K562 (cell line): ENCODE data around the gene NTM. TPM values are rescaled to one million over a fixed set of nuclear protein-coding genes. Genes with fewer than 3 reads are reported as not detected.

Experiments
- ATAC-seq: fragments of 200-7000 bp; cut with Tn5 transposase; 3 replicates; pipeline ENCODE4 v1.9.1; 2020; ENCODE audit warnings: moderate library complexity
- BruUV-seq: library from RNA; stranded (reverse); fragments of 400-500 nt; replicated peaks from 2 replicates; lab custom pipeline; 2021; lab: Mats Ljungman, UMichigan
- CTCF ChIA-PET: fragments of 300-600 bp; formaldehyde crosslinking; extraction: SDS; loops from one replicate; lab custom pipeline; 2021; ENCODE audit warnings: low intra/inter-chr PET ratio; lab: Yijun Ruan, JAX
- POLR2A ChIA-PET: fragments of 300-600, 350-650 bp; sonication (Branson Sonifier 250); formaldehyde crosslinking; extraction: SDS; loops from one replicate; lab custom pipeline; 2021; ENCODE audit warnings: antibody characterized with exemption, inconsistent platforms; lab: Yijun Ruan, JAX
- DNase-seq, 4 experiments: peaks; one replicate each; pipeline versions ENCODE4 v3.0.0 to v3.0.0-alpha.2; 2011 to 2018; ENCODE audit warnings: low spot score in 3 of 4, mixed read lengths in 3 of 4; ENCODE audit errors: extremely low read depth in 1 of 4
- FAIRE-seq: peaks from 2 replicates; lab custom pipeline; 2011; peaks lifted over from hg19 to GRCh38; lab: Jason Lieb, UNC
- H2AFZ ChIP-seq: 2 replicates; pipeline ENCODE4 v1.6.0; 2011; ENCODE audit warnings: low read depth, low read length, control low read depth, inconsistent platforms
- H3K27ac ChIP-seq: fragments of 200-600 bp; 3 replicates; pipeline ENCODE4 v1.8.0; 2011; ENCODE audit warnings: low read depth, mild to moderate bottlenecking, control low read depth, inconsistent platforms, low read length, moderate library complexity, mixed read lengths; ENCODE audit errors: extremely low read depth
- H3K27me3 ChIP-seq, 2 experiments: fragments of 300-600 bp in 1 of 2; 2 replicates in 1 of 2; 3 replicates in 1 of 2; pipeline versions ENCODE4 v1.6.0 to v1.8.0; 2011; ENCODE audit warnings: inconsistent platforms in 2 of 2, low read length in 2 of 2, mild to moderate bottlenecking in 1 of 2, mixed read lengths in 1 of 2, moderate library complexity in 1 of 2; ENCODE audit not compliant: control insufficient read depth in 2 of 2, insufficient read depth in 2 of 2
- H3K36me3 ChIP-seq: fragments of 300-600 bp; 3 replicates; pipeline ENCODE4 v1.8.0; 2011; ENCODE audit warnings: mild to moderate bottlenecking, low read length, inconsistent platforms; ENCODE audit not compliant: control insufficient read depth, insufficient read depth
- H3K4me1 ChIP-seq, 2 experiments: fragments of 200-600 bp in 1 of 2; replicated peaks in 1 of 2; 2 replicates in 1 of 2; 3 replicates in 1 of 2; pipeline versions ENCODE4 v1.5.1 to v1.8.0; 2011; ENCODE audit warnings: inconsistent platforms in 2 of 2, low read length in 2 of 2, mild to moderate bottlenecking in 1 of 2, mixed read lengths in 1 of 2, moderate library complexity in 1 of 2; ENCODE audit not compliant: control insufficient read depth in 2 of 2, insufficient read depth in 2 of 2
- H3K4me2 ChIP-seq: 2 replicates; pipeline ENCODE4 v1.6.1; 2011; ENCODE audit warnings: low read length, control low read depth, inconsistent platforms, mixed read lengths; ENCODE audit not compliant: insufficient read depth
- H3K4me3 ChIP-seq: fragments of 200-600 bp; sonication (generic), shearing (Covaris generic); 2 replicates; pipeline ENCODE4 v1.5.1; 2016; ENCODE audit warnings: control low read depth, inconsistent platforms
- H3K79me2 ChIP-seq: fragments of 200-600 bp; 3 replicates; pipeline ENCODE4 v1.8.0; 2011; ENCODE audit warnings: low read length, inconsistent platforms; ENCODE audit not compliant: control insufficient read depth, insufficient read depth
- H3K9ac ChIP-seq, 2 experiments: 2 replicates each; pipeline versions ENCODE4 v1.6.0 to v1.6.1; 2011; ENCODE audit warnings: low read depth in 2 of 2, low read length in 2 of 2, control low read depth in 1 of 2, inconsistent platforms in 1 of 2, mild to moderate bottlenecking in 1 of 2, mixed read lengths in 1 of 2; ENCODE audit not compliant: insufficient read depth in 1 of 2
- H3K9me1 ChIP-seq: one replicate; pipeline ENCODE4 v1.6.0; 2011; ENCODE audit warnings: inconsistent platforms, mild to moderate bottlenecking, low read length, moderate library complexity; ENCODE audit not compliant: control insufficient read depth, insufficient read depth
- H3K9me3 ChIP-seq: replicated peaks from 2 replicates; pipeline ENCODE4 v1.5.1; 2011; ENCODE audit warnings: low read depth, low read length, inconsistent platforms; ENCODE audit not compliant: control insufficient read depth, insufficient read depth
- H4K20me1 ChIP-seq: replicated peaks from 2 replicates; pipeline ENCODE4 v1.6.1; 2011; ENCODE audit warnings: low read length, inconsistent platforms, mixed read lengths; ENCODE audit not compliant: control insufficient read depth, insufficient read depth
- CHD4 ChIP-seq: fragments of 200-600 bp; sonication (generic); IDR thresholded peaks from 3 replicates; pipeline ENCODE4 v1.6.1; 2012; ENCODE audit warnings: low read depth, mild to moderate bottlenecking, mixed read lengths, low read length, inconsistent platforms; ENCODE audit not compliant: insufficient read depth, insufficient replicate concordance, poor library complexity, severe bottlenecking
- FOXJ2 ChIP-seq: fragments of 200-800 bp; sonication (Bioruptor generic); IDR thresholded peaks from 2 replicates; pipeline ENCODE4 v1.6.1; 2016; ENCODE audit warnings: missing genetic modification characterization, missing compliant biosample characterization
- GMEB1 ChIP-seq: fragments of 250-450 bp; sonication (Bioruptor Pico); IDR thresholded peaks from 2 replicates; pipeline ENCODE4 v1.4.0; 2020; ENCODE audit warnings: mild to moderate bottlenecking
- ILF3 ChIP-seq: fragments of 450-650 bp; IDR thresholded peaks from 2 replicates; pipeline ENCODE4 v1.6.1; 2018; ENCODE audit warnings: antibody characterized with exemption, mild to moderate bottlenecking, moderate library complexity, borderline replicate concordance
- NELFE ChIP-seq: IDR thresholded peaks from 2 replicates; pipeline ENCODE4 v1.6.1; 2011; ENCODE audit warnings: mild to moderate bottlenecking; ENCODE audit not compliant: insufficient read depth, insufficient read length
- PRDM10 ChIP-seq: fragments of 450-650 bp; IDR thresholded peaks from 2 replicates; pipeline ENCODE4 v1.6.1; 2018; ENCODE audit not compliant: partially characterized antibody
- PYGO2 ChIP-seq: fragments of 450-650 bp; IDR thresholded peaks from 2 replicates; pipeline ENCODE4 v1.6.1; 2016; ENCODE audit warnings: mild to moderate bottlenecking, missing genetic modification characterization, moderate library complexity, missing compliant biosample characterization
- XRCC5 ChIP-seq: fragments of 200-400 bp; formaldehyde crosslinking; IDR thresholded peaks from 2 replicates; pipeline ENCODE4 v1.6.1; 2017; ENCODE audit warnings: low read depth, mild to moderate bottlenecking, low read length
- ZNF24 ChIP-seq: fragments of 450-650 bp; IDR thresholded peaks from 2 replicates; pipeline ENCODE4 v1.6.1; 2016
- ZNF263 ChIP-seq: sonication (generic); formaldehyde crosslinking; IDR thresholded peaks from 2 replicates; pipeline ENCODE4 v1.8.0; 2022; ENCODE audit warnings: mild to moderate bottlenecking, missing genetic modification reagents, borderline replicate concordance
- ZNF644 ChIP-seq: fragments of 200-800 bp; sonication (Bioruptor generic); IDR thresholded peaks from 2 replicates; pipeline ENCODE4 v1.6.1; 2016; ENCODE audit warnings: low read depth, missing genetic modification characterization, missing compliant biosample characterization
- WGBS: fragments of 100-300 bp; shearing (Covaris generic); methylation state at CpG from one replicate; pipeline ENCODE4 v1.1.6; 2016; ENCODE audit warnings: low coverage, mixed read lengths; ENCODE audit not compliant: insufficient coverage; ENCODE audit errors: missing lambda C conversion rate; 5-methylcytosine and 5-hydroxymethylcytosine counted together
- in situ Hi-C: fragments of 300-500 bp; cut with MboI; formaldehyde crosslinking; loops from 4 replicates; pipeline ENCODE4 v1.15.0; 2018; ENCODE audit warnings: inconsistent platforms, mixed read lengths
- intact Hi-C: fragments of 100-400 bp; cut with micrococcal nuclease; formaldehyde crosslinking; loops from 2 replicates; pipeline ENCODE4 v1.14.2; 2022
- polyA plus RNA-seq, 8 experiments: library from polyadenylated mRNA; depleted of rRNA in 4 of 8; stranded (reverse) in 5 of 8; unstranded in 3 of 8; fragments of >200 nt; fragmentation: Nextera tagmentation in 2 of 8; fragmentation: Illumina TruSeq in 1 of 8; extraction: Ambion mirVana in 2 of 8; extraction: Trizol in 1 of 8; gene quantifications; 2 replicates each; pipeline versions ENCODE4 v1.2.1 to v1.2.3, GENCODE V29; 2011 to 2014; ENCODE audit warnings: inconsistent platforms in 1 of 8, missing spikeins in 1 of 8
- total RNA-seq, 7 experiments: library from RNA; depleted of rRNA in 6 of 7; stranded (reverse); fragments of >200 nt in 6 of 7; fragmentation: Illumina TruSeq in 2 of 7; extraction: Trizol in 2 of 7; gene quantifications; 2 replicates each; pipeline versions ENCODE4 v1.2.1 to v1.2.3, GENCODE V29; 2011 to 2021; ENCODE audit warnings: low replicate concordance in 1 of 7

The NTM gene
- total and polyA plus RNA-seq, 9 of the 15 experiments (the other 6 are each of a cell fraction or from before 2014, with no cell fraction given), result not detected

- Histone ChIP-seq H3K4me3 (no peak overlapping the region), H3K27me3 (no peaks in the 10 kb centered on the region), H3K4me1 (no peaks in the 10 kb centered on the region), H4K20me1 (no peaks in the 10 kb centered on the region), H3K9ac (no peak overlapping the region), H3K4me2 (no peak overlapping the region), H3K9me1 (no peaks in the 10 kb centered on the region), H3K9me3 (no peaks in the 10 kb centered on the region; the same call in 1 of the 2 replicates), H3K27ac (no peak overlapping the region)
- POLR2A ChIA-PET, result interaction anchor here (0.6 kb wide), 1 partner anchor 14 kb away, joined by 4 read pairs; no protein-coding TSS in a partner anchor
- in situ Hi-C loops (no loop called here), intact Hi-C loops (no loop called here)
- TF ChIP-seq CHD4 (no peak), ZNF644 (tag) (no peak)
- TF ChIP-seq, all 486 proteins: peak for 0
- no peak overlapping the region for H2AFZ ChIP-seq
- ATAC-seq (no peak), DNase-seq (no peak), FAIRE-seq (no peak)
- CTCF ChIA-PET, result no interaction called here
- H3K36me3 ChIP-seq, result no peaks in the 10 kb centered on the region
- H3K79me2 ChIP-seq, result no peaks in the 10 kb centered on the region
- BruUV-seq, result no TSS peak
These were observed 676.8 kb downstream of the NTM start for GRCh38 chr11:132047167-132047566.

- Histone ChIP-seq H3K4me3 (no peak overlapping the region), H3K9ac (no peak overlapping the region), H3K9me3 (peaks cover under 1% of the 10 kb centered on the region; the same call in 1 of the 2 replicates), H3K36me3 (no peaks in the 10 kb centered on the region), H3K9me1 (no peaks in the 10 kb centered on the region), H3K4me1 (no peaks in the 10 kb centered on the region), H3K4me2 (no peak overlapping the region), H3K27me3 (no peaks in the 10 kb centered on the region), H3K27ac (no peak overlapping the region), H4K20me1 (no peaks in the 10 kb centered on the region), H2AFZ (no peak overlapping the region), H3K79me2 (no peaks in the 10 kb centered on the region)
- ATAC-seq (no peak), FAIRE-seq (no peak), DNase-seq (no peak)
- in situ Hi-C loops, result no loop called here
- no TSS peak for BruUV-seq
- intact Hi-C loops, result no loop called here
- 0% methylated on average over 4 of the region's 4 CpGs for WGBS
- CTCF ChIA-PET, result no interaction called here
- POLR2A ChIA-PET, result no interaction called here
- TF ChIP-seq FOXJ2, result no peak
- TF ChIP-seq PYGO2, result no peak
- no peak for TF ChIP-seq GMEB1 (CRISPR knock-in tag)
- no peak for TF ChIP-seq NELFE
- TF ChIP-seq XRCC5, result no peak
- no peak for TF ChIP-seq ZNF24
- no peak for TF ChIP-seq ILF3
- no peak for TF ChIP-seq PRDM10
- no peak for TF ChIP-seq ZNF263 (CRISPR knock-in tag)
These were observed 677.6 kb downstream of the NTM start for GRCh38 chr11:132048040-132048439.
